ENCODE data around the gene SHPK. TPM values are rescaled to one million over a fixed set of nuclear protein-coding genes. Genes with fewer than 3 reads are reported as not detected.

SHPK gene
- total RNA-seq, 1 donor from 2014 or later: 7.8 TPM

DNA sequence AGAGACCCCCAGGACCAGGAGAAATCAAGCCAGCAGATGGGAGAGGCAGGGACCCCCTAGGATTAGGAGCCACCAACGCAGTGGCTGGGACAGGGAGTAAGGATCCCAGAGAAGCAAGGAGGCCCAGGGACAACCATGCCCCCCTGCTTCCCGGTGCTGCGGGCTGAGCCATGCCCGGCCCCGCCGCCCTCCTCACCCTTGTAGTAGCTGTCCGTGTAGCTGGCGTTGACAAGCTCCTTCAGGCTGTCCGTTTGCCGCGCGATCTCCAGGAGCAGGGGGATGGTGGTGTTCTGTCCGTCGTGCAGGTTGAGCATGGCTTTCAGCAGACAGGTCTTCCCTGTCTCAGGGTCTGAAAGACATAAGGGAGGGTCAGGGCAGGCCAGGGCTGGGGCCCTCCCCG, 45.3 kb downstream of the SHPK start:
- DNase-seq (ENCODE audit: low read depth): no peak
- Histone ChIP-seq H3K27me3 (ENCODE audit: insufficient read depth, low read length) (no peaks in the 10 kb centered on the region), H3K4me2 (ENCODE audit: low read length) (no peak overlapping the region), H3K4me3 (ENCODE audit: insufficient read depth, low read depth, low read length) (no peak overlapping the region), H2AFZ (ENCODE audit: low read depth, low read length) (no peak overlapping the region), H3K27ac (ENCODE audit: low read depth, low read length) (no peak overlapping the region), H3K36me3 (ENCODE audit: insufficient read depth, low read length) (no peaks in the 10 kb centered on the region), H3K9ac (ENCODE audit: low read length) (no peak overlapping the region), H3K79me2 (ENCODE audit: insufficient read depth, low read length) (no peaks in the 10 kb centered on the region), H3K9me3 (ENCODE audit: insufficient read depth, low read depth, low read length) (no peaks in the 10 kb centered on the region), H4K20me1 (ENCODE audit: insufficient read depth, low read length) (no peaks in the 10 kb centered on the region), H3K4me1 (ENCODE audit: insufficient read depth, low read length) (peaks cover 17% of the 10 kb centered on the region)
- H3K36me3 Mint-ChIP-seq (ENCODE audit: low read depth, unreplicated experiment): peaks cover 18% of the 10 kb centered on the region
- H3K27ac Mint-ChIP-seq (ENCODE audit: unreplicated experiment): no peak overlapping the region
- H3K4me3 Mint-ChIP-seq (ENCODE audit: unreplicated experiment): no peak overlapping the region
- H3K9me3 Mint-ChIP-seq (ENCODE audit: unreplicated experiment): no peaks in the 10 kb centered on the region
- TF ChIP-seq EZH2 (IDR thresholded peaks at IDR 0.05; ENCODE audit: insufficient read depth, low read length): no peak
- TF ChIP-seq, protein P1, sequence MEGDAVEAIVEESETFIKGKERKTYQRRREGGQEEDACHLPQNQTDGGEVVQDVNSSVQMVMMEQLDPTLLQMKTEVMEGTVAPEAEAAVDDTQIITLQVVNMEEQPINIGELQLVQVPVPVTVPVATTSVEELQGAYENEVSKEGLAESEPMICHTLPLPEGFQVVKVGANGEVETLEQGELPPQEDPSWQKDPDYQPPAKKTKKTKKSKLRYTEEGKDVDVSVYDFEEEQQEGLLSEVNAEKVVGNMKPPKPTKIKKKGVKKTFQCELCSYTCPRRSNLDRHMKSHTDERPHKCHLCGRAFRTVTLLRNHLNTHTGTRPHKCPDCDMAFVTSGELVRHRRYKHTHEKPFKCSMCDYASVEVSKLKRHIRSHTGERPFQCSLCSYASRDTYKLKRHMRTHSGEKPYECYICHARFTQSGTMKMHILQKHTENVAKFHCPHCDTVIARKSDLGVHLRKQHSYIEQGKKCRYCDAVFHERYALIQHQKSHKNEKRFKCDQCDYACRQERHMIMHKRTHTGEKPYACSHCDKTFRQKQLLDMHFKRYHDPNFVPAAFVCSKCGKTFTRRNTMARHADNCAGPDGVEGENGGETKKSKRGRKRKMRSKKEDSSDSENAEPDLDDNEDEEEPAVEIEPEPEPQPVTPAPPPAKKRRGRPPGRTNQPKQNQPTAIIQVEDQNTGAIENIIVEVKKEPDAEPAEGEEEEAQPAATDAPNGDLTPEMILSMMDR (IDR thresholded peaks at IDR 0.05; ENCODE audit: insufficient read depth, low read depth, low read length): no peak
- no peaks in the 10 kb centered on the region for H3K27me3 Mint-ChIP-seq (ENCODE audit: low read depth, unreplicated experiment)
- FAIRE-seq: no peak
- peaks cover 8% of the 10 kb centered on the region for H3K4me1 Mint-ChIP-seq (ENCODE audit: low read depth, unreplicated experiment)

DNA sequence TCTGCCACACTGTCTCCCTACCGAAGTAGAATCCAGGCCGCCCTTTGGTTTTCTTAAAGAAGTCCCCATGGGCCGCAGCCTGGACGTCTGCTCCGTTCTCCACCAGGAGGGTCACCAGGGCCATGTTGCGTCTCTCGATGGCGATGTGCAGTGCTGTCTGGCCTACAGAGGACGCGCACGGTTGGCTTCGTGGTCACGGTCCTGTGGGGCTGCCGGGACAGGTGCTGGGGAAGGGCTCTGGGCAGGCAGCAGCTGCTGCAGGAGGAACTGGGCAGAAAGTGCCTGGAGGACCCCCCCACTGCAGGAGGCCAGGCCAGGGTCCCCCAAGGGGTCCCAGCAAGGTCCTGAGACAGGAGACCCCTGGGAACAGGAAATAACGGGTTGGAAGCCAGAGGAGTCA, 45.8 kb downstream of the SHPK start:
- DNase-seq (ENCODE audit: low read depth): no peak
- H4K20me1 ChIP-seq (ENCODE audit: insufficient read depth, low read length): no peaks in the 10 kb centered on the region
- peaks cover 21% of the 10 kb centered on the region for H3K36me3 Mint-ChIP-seq (ENCODE audit: low read depth, unreplicated experiment)
- H3K9me3 ChIP-seq (ENCODE audit: insufficient read depth, low read depth, low read length): no peaks in the 10 kb centered on the region
- no peak overlapping the region for H2AFZ ChIP-seq (ENCODE audit: low read depth, low read length)
- H3K79me2 ChIP-seq (ENCODE audit: insufficient read depth, low read length): no peaks in the 10 kb centered on the region
- peaks cover 15% of the 10 kb centered on the region for H3K4me1 ChIP-seq (ENCODE audit: insufficient read depth, low read length)
- H3K4me1 Mint-ChIP-seq (ENCODE audit: low read depth, unreplicated experiment): peaks cover 8% of the 10 kb centered on the region
- no peaks in the 10 kb centered on the region for H3K27me3 ChIP-seq (ENCODE audit: insufficient read depth, low read length)
- no peaks in the 10 kb centered on the region for H3K36me3 ChIP-seq (ENCODE audit: insufficient read depth, low read length)
- H3K9me3 Mint-ChIP-seq (ENCODE audit: unreplicated experiment): no peaks in the 10 kb centered on the region
- no peak overlapping the region for H3K9ac ChIP-seq (ENCODE audit: low read length)
- TF ChIP-seq, protein P1 (IDR thresholded peaks at IDR 0.05; ENCODE audit: insufficient read depth, low read depth, low read length): no peak
- TF ChIP-seq EZH2 (IDR thresholded peaks at IDR 0.05; ENCODE audit: insufficient read depth, low read length): no peak
- no peak overlapping the region for H3K4me2 ChIP-seq (ENCODE audit: low read length)
- no peak overlapping the region for H3K27ac ChIP-seq (ENCODE audit: low read depth, low read length)
- H3K27ac Mint-ChIP-seq (ENCODE audit: unreplicated experiment): no peak overlapping the region
- no peaks in the 10 kb centered on the region for H3K27me3 Mint-ChIP-seq (ENCODE audit: low read depth, unreplicated experiment)
- FAIRE-seq: no peak
- no peak overlapping the region for H3K4me3 ChIP-seq (ENCODE audit: insufficient read depth, low read depth, low read length)
- H3K4me3 Mint-ChIP-seq (ENCODE audit: unreplicated experiment): no peak overlapping the region

DNA sequence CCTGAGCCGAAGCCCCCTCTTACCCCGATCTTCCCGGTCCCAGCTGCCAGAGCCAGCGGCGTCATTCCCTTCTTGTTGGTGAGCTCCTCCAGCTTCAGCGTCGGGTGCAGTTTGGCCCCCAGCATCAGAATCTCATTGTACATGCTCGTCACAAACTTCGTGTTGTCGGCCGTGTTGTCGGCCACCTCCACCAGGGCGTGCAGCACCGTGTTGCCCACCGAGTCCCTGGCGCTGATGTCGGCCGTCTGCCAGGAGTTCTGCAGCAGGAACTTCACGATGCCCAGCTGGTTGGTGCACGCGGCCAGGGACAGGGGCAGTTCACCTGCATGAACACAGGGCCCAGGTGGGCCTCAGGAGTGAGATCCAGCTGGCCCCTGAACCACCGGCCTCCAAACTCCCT, 46.3 kb downstream of the SHPK start:
- Mint-ChIP-seq H3K4me1 (ENCODE audit: low read depth, unreplicated experiment) (peaks cover 8% of the 10 kb centered on the region), H3K4me3 (ENCODE audit: unreplicated experiment) (no peak overlapping the region), H3K36me3 (ENCODE audit: low read depth, unreplicated experiment) (peaks cover 21% of the 10 kb centered on the region), H3K27me3 (ENCODE audit: low read depth, unreplicated experiment) (no peaks in the 10 kb centered on the region), H3K27ac (ENCODE audit: unreplicated experiment) (no peak overlapping the region), H3K9me3 (ENCODE audit: unreplicated experiment) (no peaks in the 10 kb centered on the region)
- Histone ChIP-seq H3K4me1 (ENCODE audit: insufficient read depth, low read length) (peaks cover 10% of the 10 kb centered on the region), H2AFZ (ENCODE audit: low read depth, low read length) (no peak overlapping the region), H3K79me2 (ENCODE audit: insufficient read depth, low read length) (no peaks in the 10 kb centered on the region), H3K27ac (ENCODE audit: low read depth, low read length) (no peak overlapping the region), H3K27me3 (ENCODE audit: insufficient read depth, low read length) (no peaks in the 10 kb centered on the region), H3K36me3 (ENCODE audit: insufficient read depth, low read length) (no peaks in the 10 kb centered on the region), H3K4me2 (ENCODE audit: low read length) (no peak overlapping the region), H4K20me1 (ENCODE audit: insufficient read depth, low read length) (no peaks in the 10 kb centered on the region), H3K4me3 (ENCODE audit: insufficient read depth, low read depth, low read length) (no peak overlapping the region), H3K9me3 (ENCODE audit: insufficient read depth, low read depth, low read length) (no peaks in the 10 kb centered on the region), H3K9ac (ENCODE audit: low read length) (no peak overlapping the region)
- DNase-seq (ENCODE audit: low read depth) (no peak), FAIRE-seq (no peak)
- TF ChIP-seq, protein P1 (IDR thresholded peaks at IDR 0.05; ENCODE audit: insufficient read depth, low read depth, low read length): no peak
- no peak for TF ChIP-seq EZH2 (IDR thresholded peaks at IDR 0.05; ENCODE audit: insufficient read depth, low read length)

Data from astrocyte (in vitro differentiated cells and primary cell).